Activated CD8-positive, alpha-beta memory T cell treated with anti-CD3 and anti-CD28 coated beads for 4 hours (primary cell): Measurements from ENCODE around the gene TMEM119.
A peak's percentile ranks its signal among the peaks of the same experiment; 100 is the strongest.

Experiments
- DNase-seq, 2 donors: peaks; one replicate each; pipeline ENCODE4 v3.0.0-alpha.2; 2020; ENCODE audit warnings: low read depth in 2 of 2

TMEM119 gene

GRCh38 chr12:108616359-108616758 is 18.5 kb upstream of the TMEM119 start:
- DNase-seq = no peak

DNA sequence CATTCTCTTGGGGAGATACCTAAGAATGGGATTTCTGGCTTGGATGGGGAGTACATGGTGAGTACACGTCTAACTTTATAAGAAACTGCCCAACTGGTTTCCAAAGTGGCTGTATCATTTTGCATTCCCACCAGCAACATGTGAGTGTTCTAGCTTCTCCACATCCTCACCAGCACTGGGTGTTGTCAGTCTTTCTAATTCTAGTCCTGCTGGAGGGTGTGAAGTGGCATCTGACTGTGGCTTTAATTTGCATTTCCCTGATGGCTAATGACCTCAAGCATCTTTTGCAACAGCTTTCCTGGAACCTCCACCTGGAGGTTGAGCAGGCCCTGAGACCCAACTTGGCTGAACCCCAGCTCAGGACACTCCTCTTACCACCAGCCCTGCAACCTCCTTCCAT is 18.0 kb upstream of the TMEM119 start:
- no peak for DNase-seq

DNA sequence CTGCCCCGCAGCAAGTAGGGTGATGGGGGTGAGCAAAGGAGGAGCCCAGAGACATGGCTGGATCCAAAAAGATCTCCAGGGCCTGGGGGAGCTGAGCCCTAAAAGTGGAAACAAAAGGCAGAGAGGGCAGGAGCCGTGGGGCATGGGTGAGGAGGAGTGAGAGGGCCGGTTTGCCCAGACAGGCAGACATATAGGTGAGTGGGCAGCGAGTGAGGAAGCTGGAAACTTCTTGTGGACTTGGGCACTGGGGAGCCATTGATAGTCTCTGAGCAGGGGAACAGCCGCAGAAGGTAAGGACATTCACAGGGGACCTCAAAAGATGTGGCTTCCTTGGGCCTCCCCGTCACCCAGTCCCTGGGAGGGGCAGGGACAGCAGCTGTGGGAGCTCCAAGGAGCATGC is 16.8 kb upstream of the TMEM119 start:
- no peak for DNase-seq

GRCh38 chr12:108614041-108614440 is 16.2 kb upstream of the TMEM119 start:
- no peak for DNase-seq

DNA sequence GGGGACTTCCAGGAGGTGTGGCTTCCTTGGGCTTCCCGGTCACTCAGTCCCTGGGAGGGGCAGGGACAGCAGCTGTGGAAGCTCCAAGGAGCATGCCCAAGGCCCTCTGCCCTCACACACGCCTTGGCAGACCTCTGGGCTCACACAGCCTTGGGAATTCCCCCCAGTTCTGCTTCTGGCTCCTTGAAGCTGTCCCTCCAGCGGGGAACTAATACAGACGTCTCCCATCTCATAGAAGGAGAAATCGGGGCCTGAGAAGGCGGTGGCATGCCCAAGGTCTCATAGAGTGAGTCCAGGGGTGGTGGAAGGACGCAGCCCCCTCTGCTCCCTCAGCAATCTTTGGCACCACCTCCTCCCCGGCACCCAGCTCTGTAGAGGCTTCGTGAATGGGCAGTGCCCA is 15.7 kb upstream of the TMEM119 start:
- DNase-seq = no peak

DNA sequence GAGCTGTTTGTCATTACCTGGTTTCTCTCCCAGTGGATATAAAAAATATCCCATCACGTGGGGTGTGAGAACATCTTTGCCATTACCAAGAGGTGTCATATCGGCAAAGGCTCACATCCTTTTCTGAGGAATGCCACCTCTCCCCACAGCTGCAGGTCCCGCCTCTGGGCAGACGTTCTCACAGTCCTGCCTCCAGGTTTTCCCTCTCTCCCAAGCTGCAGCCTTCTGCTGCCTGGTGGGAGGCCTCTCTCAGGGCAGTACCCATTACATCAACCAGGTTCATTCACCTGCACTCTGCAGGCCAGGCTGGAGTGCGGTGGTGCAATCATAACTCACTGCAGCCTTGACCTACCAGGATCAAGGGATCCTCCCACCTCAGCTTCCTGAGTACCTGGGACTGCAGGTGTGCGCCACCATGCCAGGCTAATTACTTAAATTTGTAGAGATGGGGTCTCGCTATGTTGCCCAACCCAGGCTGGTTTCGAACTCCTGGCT is 15.0 kb upstream of the TMEM119 start:
- DNase-seq = no peak

- peak; percentile 50 to 58 for DNase-seq
Measured at GRCh38 chr12:108611884-108612415, 14.1 kb upstream of the TMEM119 start.

DNA sequence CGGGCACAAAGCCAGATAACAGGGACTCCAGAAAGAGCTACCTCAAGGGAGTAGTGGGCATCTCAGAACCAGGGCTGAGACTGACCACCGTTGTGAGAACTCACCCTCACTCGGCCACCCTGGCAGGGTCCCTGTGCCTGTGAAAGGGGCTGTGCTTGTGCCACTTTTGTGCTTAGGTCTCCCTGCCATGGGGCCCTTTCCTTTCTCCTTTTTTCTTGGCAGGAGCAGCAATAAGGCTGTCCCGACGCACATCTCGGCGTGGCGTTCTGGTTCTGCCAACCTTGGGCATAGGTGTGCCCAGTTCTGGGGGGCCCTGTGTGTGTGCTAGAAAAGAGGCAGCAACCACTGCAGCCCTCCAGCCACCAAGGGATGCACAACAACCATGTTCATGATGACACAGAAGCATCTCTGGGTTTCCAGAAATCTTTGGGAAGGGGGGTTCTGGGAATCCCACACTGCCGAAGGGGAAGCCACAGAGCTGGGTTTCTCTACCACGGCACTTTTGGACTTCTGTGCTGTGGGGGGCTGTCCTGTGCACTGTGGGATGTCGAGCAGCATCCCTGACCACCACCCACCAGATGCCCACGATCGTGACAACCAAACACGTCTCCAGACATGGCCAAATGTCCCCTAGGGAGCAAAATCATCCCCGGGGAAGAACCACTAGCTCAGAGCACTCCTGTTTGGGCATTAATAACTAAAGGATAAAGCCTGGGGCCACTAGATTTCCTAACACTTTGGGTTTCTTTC is 13.1 kb upstream of the TMEM119 start:
- no peak for DNase-seq

GRCh38 chr12:108610336-108610815 is 12.5 kb upstream of the TMEM119 start:
- no peak for DNase-seq

GRCh38 chr12:108609537-108610335 is 11.9 kb upstream of the TMEM119 start:
- DNase-seq = no peak

- no peak for DNase-seq
Measured at GRCh38 chr12:108608616-108609015, 10.7 kb upstream of the TMEM119 start.

- DNase-seq = no peak
Measured at GRCh38 chr12:108607981-108608600, 10.2 kb upstream of the TMEM119 start.

GRCh38 chr12:108606492-108606891 is 8.6 kb upstream of the TMEM119 start:
- no peak for DNase-seq

DNA sequence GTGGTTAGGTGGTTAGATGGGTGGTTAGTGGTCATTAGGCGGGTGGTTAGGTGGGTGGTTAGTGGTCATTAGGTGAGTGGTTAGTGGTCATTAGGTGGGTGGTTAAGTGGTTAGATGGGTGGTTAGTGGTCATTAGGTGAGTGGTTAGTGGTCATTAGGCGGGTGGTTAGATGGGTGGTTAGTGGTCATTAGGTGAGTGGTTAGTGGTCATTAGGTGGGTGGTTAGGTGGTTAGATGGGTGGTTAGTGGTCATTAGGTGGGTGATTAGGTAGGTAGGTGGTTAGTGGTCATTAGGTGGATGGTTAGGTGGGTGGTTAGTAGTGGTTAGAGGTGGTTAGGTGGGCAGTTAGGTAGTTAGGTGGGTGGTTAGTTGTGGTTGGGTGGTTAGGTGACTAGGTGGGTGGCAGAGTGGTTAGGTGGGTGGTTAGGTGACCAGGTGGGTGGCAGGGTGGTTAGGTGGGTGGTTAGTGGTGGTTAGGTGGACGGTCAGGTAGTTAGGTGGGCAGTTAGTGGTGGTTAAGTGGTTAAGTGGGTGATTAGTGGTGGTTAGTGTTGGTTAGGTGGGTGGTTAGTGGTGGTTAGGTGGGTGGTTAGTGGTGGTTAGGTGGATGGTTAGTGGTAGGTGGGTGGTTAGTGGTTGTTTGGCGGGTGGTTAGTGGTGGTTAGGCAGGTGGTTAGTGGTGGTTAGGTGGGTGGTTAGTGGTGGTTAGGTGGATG is 8.0 kb upstream of the TMEM119 start:
- DNase-seq = no peak

DNA sequence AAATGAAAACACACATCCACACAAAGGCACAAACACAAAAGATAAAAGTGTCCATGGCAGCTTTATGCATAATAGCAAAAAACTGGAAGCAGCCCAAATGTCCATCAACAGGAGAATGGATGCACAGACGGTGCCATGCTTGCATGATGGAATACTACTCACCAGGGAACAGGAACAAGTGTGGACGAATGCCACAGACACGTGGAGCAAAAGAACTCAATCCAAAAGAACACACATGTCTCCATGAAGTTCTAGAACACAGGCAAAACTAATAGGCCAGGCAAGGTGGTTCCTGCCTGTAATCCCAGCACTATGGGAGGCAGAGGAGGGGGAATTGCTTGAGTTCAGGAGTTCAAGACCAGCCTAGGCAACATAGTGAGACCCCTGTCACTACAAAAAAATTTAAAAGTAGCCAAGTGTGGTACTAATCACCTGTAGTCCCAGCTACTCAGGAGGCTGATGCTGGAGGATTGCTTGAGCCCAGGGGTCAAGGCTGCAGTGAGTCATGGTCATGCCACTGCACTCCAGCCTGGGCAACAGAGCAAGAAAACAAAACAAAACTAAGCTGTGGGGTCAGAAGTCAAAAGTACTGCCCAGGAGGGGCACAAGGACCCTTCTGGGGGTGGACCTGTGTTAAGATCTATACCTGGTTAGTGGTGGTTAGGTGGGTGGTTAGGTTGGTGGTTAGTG is 7.3 kb upstream of the TMEM119 start:
- DNase-seq = no peak

DNA sequence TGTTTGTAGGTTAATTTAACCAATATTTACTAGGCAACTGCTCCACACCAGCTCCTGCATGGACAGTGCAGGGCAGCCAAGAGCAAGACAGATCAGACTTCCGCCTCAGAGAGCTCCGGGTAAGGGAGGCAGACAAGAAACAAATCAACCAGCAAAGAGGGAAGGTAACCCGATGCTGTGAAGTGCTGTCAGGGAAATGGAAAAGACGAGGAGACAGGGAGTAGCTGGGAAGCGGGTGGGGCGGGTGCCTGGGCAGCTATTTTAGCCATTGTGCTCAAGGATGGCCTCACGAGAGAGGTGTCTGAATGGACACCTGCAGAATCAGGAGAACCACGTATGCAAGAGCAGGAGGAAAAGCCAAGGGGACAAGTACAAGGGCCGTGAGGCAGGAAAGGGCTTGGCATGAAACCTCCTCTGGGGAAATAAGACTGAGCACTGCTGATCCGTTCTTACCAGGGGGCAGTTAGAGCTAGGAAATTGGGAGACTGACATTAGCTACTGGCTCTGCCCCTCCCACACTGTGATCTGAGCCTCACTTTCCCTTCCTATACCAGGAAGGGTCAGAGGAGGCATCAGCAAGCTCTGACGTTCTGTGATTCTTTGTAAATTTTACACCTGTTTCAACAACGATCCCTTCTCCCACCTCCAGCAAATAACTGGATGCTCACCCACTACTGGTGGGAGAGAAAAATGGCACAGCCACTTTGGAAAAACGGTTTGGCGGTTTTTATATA is 6.5 kb upstream of the TMEM119 start:
- DNase-seq = no peak

GRCh38 chr12:108603743-108604142 is 5.9 kb upstream of the TMEM119 start:
- no peak for DNase-seq

GRCh38 chr12:108602976-108603704 is 5.3 kb upstream of the TMEM119 start:
- no peak for DNase-seq

DNA sequence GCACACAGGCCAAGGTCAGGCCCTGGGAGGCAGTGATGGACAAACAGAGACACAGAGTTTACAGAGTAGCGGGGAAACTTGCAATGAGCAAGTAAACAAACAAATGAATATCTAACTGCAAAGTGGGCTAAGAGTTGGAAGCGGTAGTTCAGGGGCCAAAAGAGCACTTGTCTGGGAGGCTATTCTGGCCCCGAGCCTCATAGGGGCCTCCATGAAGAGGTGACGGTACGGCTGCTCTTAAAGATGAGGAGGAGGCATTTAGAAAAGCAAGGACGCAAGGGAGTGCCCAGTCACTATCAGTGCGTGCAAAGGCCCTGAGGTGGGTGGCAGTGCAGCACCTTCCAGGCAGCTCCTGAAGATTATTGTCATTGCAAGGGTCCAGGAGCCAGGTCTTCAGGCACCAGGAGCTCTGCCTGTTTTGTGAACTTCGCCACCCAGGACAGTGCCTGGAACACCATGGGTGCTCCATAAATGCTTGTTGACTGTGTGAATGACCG is 4.4 kb upstream of the TMEM119 start:
- no peak for DNase-seq

DNA sequence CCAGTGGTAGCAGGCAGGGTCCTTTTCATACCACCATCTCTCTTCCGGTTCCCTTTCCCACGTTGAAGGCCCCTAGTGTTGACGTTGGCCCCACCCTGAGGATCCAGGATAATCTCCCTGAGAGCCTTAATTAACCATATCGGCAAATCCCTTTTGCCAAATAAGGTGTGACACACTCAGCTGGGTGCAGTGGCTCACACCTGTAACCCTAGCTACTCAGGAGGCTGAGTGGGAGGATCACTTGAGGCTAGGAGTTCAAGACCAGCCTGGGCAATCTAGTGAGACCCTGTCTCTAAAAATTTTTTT is 2.8 kb upstream of the TMEM119 start:
- DNase-seq = no peak
